ENCODE data around the gene MSH3. TPM values are rescaled to one million over a fixed set of nuclear protein-coding genes. Genes with fewer than 3 reads are reported as not detected.

The MSH3 gene
- total and polyA plus RNA-seq, 12 donors = 2.8 to 24.6 (median 11.7) TPM

- no peak for DNase-seq
- intact Hi-C loops (cut with DNase I) = no loop called here
Observed at GRCh38 chr5:80805038-80805437, 150.6 kb downstream of the MSH3 start.

GRCh38 chr5:80806929-80807328 is 152.5 kb downstream of the MSH3 start:
- TF ChIP-seq CTCF (IDR thresholded peaks at IDR 0.05) (no peak), POLR2A (IDR thresholded peaks at IDR 0.05) (no peak)
- intact Hi-C loops (cut with DNase I) = no loop called here

More at GRCh38 chr5:80805038-80805437, 150.6 kb downstream of the MSH3 start:
- H3K27me3 ChIP-seq = no peaks in the 10 kb centered on the region
- H3K9me3 ChIP-seq (replicated peaks in 1 of 3) = no peaks in the 10 kb centered on the region
- H3K4me1 ChIP-seq (replicated peaks in 1 of 2) = no peaks in the 10 kb centered on the region
- TF ChIP-seq POLR2A (IDR thresholded peaks at IDR 0.05) (no peak), CTCF (IDR thresholded peaks at IDR 0.05) (no peak)
- no peaks in the 10 kb centered on the region for H3K36me3 ChIP-seq (replicated peaks in 1 of 2)
- WGBS, 4 donors = 94 to 100% (median 98%) methylated on average over 2 of the region's 2 CpGs
- no peak overlapping the region for H3K27ac ChIP-seq
- no peak overlapping the region for H3K4me3 ChIP-seq

GRCh38 chr5:80809451-80809850 is 155.0 kb downstream of the MSH3 start:
- DNase-seq = no peak
- no peak overlapping the region for H3K27ac ChIP-seq
- TF ChIP-seq CTCF (IDR thresholded peaks at IDR 0.05) (no peak), POLR2A (IDR thresholded peaks at IDR 0.05) (no peak)
- peaks cover 0 to 5% of the 10 kb centered on the region in 2 donors for H3K36me3 ChIP-seq (replicated peaks in 1 of 2)
- intact Hi-C loops (cut with DNase I) = no loop called here
- no peaks in the 10 kb centered on the region for H3K4me1 ChIP-seq (replicated peaks in 1 of 2)
- H3K4me3 ChIP-seq = no peak overlapping the region
- WGBS, 4 donors = 88 to 97% (median 91%) methylated on average over 3 of the region's 3 CpGs
- no peaks in the 10 kb centered on the region for H3K27me3 ChIP-seq
- H3K9me3 ChIP-seq (replicated peaks in 1 of 3) = peaks cover 0 to 3% (median 0%) of the 10 kb centered on the region in 3 donors

More at GRCh38 chr5:80806929-80807328, 152.5 kb downstream of the MSH3 start:
- DNase-seq = no peak
- Histone ChIP-seq H3K36me3 (replicated peaks in 1 of 2) (no peaks in the 10 kb centered on the region), H3K4me3 (no peak overlapping the region), H3K27ac (no peak overlapping the region), H3K9me3 (replicated peaks in 1 of 3) (peaks cover 0 to 3% (median 0%) of the 10 kb centered on the region in 3 donors), H3K4me1 (replicated peaks in 1 of 2) (no peaks in the 10 kb centered on the region), H3K27me3 (no peaks in the 10 kb centered on the region)

- intact Hi-C loops (cut with DNase I) = no loop called here
- H3K27ac ChIP-seq = no peak overlapping the region
Observed at GRCh38 chr5:80810425-80810824, 156.0 kb downstream of the MSH3 start.

More at GRCh38 chr5:80810425-80810824, 156.0 kb downstream of the MSH3 start:
- 94 to 100% (median 97%) methylated on average over 1 of the region's 1 CpG for WGBS, 4 donors
- peaks cover 0 to 5% of the 10 kb centered on the region in 2 donors for H3K36me3 ChIP-seq (replicated peaks in 1 of 2)
- TF ChIP-seq POLR2A (IDR thresholded peaks at IDR 0.05) (no peak), CTCF (IDR thresholded peaks at IDR 0.05) (no peak)
- H3K4me1 ChIP-seq (replicated peaks in 1 of 2) = no peaks in the 10 kb centered on the region
- DNase-seq = no peak
- peaks cover 0 to 3% (median 0%) of the 10 kb centered on the region in 3 donors for H3K9me3 ChIP-seq (replicated peaks in 1 of 3)
- H3K27me3 ChIP-seq = no peaks in the 10 kb centered on the region
- H3K4me3 ChIP-seq = no peak overlapping the region
